Smooth muscle cell (in vitro differentiated cells): ENCODE results near the gene SPACDR. TPM values are rescaled to one million over a fixed set of nuclear protein-coding genes. Genes with fewer than 3 reads are reported as not detected.

Source experiments
- DNase-seq: peaks from one replicate; lab custom pipeline; 2025; ENCODE audit not compliant: unreplicated experiment; lab: John Stamatoyannopoulos, UW
- H2AFZ ChIP-seq: fragments of 200-600 bp; sonication (generic); 2 replicates; pipeline ENCODE4 v1.6.0; 2016; ENCODE audit warnings: antibody characterized with exemption, low read depth, mild to moderate bottlenecking
- H3F3A ChIP-seq: fragments of 200-600 bp; sonication (generic); 2 replicates; pipeline ENCODE4 v1.6.0; 2017; ENCODE audit warnings: antibody characterized with exemption, low read depth
- H3K27ac ChIP-seq: fragments of 200-600 bp; sonication (generic); 2 replicates; pipeline ENCODE4 v1.5.1; 2016; ENCODE audit warnings: low read depth, mild to moderate bottlenecking
- H3K27me3 ChIP-seq: fragments of 200-600 bp; sonication (generic); 2 replicates; pipeline ENCODE4 v1.6.1; 2016; ENCODE audit warnings: low read depth, mild to moderate bottlenecking
- H3K36me3 ChIP-seq: fragments of 200-600 bp; sonication (generic); 2 replicates; pipeline ENCODE4 v1.5.1; 2016; ENCODE audit warnings: low read depth
- H3K4me1 ChIP-seq: fragments of 200-600 bp; sonication (generic); 2 replicates; pipeline ENCODE4 v1.5.1; 2016; ENCODE audit warnings: low read depth
- H3K4me2 ChIP-seq: fragments of 200-600 bp; sonication (generic); 2 replicates; pipeline ENCODE4 v1.6.0; 2016; ENCODE audit warnings: mild to moderate bottlenecking
- H3K4me3 ChIP-seq: fragments of 200-600 bp; sonication (generic); 2 replicates; pipeline ENCODE4 v1.5.1; 2016; ENCODE audit warnings: mild to moderate bottlenecking
- H3K79me2 ChIP-seq: fragments of 200-600 bp; sonication (generic); 2 replicates; pipeline ENCODE4 v1.6.0; 2016; ENCODE audit warnings: low read depth, mild to moderate bottlenecking
- H3K9ac ChIP-seq: fragments of 200-600 bp; sonication (generic); 2 replicates; pipeline ENCODE4 v1.6.0; 2016; ENCODE audit warnings: low read depth
- H3K9me3 ChIP-seq: fragments of 200-600 bp; sonication (generic); replicated peaks from 2 replicates; pipeline ENCODE4 v1.5.1; 2016; ENCODE audit warnings: low read depth
- H4K20me1 ChIP-seq: fragments of 200-600 bp; sonication (generic); 2 replicates; pipeline ENCODE4 v1.6.0; 2016; ENCODE audit warnings: low read depth
- WGBS: methylation state at CpG from one replicate; pipeline ENCODE4 v1.1.7; 2016; ENCODE audit warnings: low lambda C conversion rate; 5-methylcytosine and 5-hydroxymethylcytosine counted together
- polyA plus RNA-seq: library from polyadenylated mRNA; unstranded; fragments of >200 nt; fragmentation: Nextera tagmentation; extraction: Ambion mirVana; gene quantifications from 2 replicates; pipeline ENCODE4 v1.2.1, GENCODE V29; 2016
- total RNA-seq: library from RNA; depleted of rRNA; stranded (reverse); fragments of >200 nt; gene quantifications from 2 replicates; pipeline ENCODE4 v1.2.3, GENCODE V29; 2014
- TF ChIP-seq, protein P1 (sequence below): fragments of 200-600 bp; sonication (generic); IDR thresholded peaks from 2 replicates; pipeline ENCODE4 v1.5.1; 2017; ENCODE audit warnings: borderline replicate concordance, mild to moderate bottlenecking, antibody characterized with exemption; ENCODE audit not compliant: insufficient read depth, poor library complexity, severe bottlenecking

The SPACDR gene
- total and polyA plus RNA-seq, 2 experiments from 2014 or later, result 0.58 TPM; not detected in 1

DNA sequence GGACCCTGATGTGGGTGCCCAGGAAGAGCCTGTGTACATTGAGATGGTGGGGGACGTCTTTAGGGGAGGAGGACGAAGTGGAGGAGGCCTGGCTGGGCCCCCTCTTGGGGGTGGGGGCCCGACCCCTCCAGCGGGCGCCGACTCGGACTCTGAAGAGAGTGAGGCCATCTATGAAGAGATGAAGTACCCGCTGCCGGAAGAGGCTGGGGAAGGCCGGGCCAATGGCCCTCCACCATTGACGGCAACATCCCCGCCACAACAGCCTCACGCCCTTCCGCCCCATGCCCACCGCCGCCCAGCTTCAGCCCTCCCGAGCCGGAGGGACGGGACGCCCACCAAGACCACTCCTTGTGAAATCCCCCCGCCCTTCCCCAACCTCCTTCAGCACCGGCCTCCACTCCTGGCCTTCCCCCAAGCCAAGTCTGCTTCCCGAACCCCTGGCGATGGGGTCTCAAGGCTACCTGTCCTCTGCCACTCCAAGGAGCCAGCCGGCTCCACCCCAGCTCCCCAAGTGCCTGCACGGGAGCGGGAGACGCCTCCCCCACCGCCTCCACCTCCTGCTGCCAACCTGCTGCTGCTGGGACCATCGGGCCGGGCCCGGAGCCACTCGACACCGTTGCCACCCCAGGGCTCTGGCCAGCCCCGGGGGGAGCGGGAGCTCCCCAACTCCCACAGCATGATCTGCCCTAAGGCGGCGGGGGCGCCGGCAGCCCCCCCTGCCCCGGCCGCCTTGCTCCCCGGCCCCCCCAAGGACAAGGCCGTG lies 24.5 kb upstream of the SPACDR start:
- H3K27me3 ChIP-seq, result peaks cover 4% of the 10 kb centered on the region
- H3K27ac ChIP-seq, result no peak overlapping the region
- H3K9ac ChIP-seq, result no peak overlapping the region
- H2AFZ ChIP-seq, result no peak overlapping the region
- H3K4me2 ChIP-seq, result no peak overlapping the region
- no peaks in the 10 kb centered on the region for H3F3A ChIP-seq
- H3K9me3 ChIP-seq, result no peaks in the 10 kb centered on the region
- H3K4me1 ChIP-seq, result peaks cover 11% of the 10 kb centered on the region
- TF ChIP-seq, protein P1, sequence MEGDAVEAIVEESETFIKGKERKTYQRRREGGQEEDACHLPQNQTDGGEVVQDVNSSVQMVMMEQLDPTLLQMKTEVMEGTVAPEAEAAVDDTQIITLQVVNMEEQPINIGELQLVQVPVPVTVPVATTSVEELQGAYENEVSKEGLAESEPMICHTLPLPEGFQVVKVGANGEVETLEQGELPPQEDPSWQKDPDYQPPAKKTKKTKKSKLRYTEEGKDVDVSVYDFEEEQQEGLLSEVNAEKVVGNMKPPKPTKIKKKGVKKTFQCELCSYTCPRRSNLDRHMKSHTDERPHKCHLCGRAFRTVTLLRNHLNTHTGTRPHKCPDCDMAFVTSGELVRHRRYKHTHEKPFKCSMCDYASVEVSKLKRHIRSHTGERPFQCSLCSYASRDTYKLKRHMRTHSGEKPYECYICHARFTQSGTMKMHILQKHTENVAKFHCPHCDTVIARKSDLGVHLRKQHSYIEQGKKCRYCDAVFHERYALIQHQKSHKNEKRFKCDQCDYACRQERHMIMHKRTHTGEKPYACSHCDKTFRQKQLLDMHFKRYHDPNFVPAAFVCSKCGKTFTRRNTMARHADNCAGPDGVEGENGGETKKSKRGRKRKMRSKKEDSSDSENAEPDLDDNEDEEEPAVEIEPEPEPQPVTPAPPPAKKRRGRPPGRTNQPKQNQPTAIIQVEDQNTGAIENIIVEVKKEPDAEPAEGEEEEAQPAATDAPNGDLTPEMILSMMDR, result no peak
- H3K36me3 ChIP-seq, result no peaks in the 10 kb centered on the region
- WGBS, result 97% methylated on average over 38 of the region's 44 CpGs
- no peak overlapping the region for H3K4me3 ChIP-seq
- H4K20me1 ChIP-seq, result no peaks in the 10 kb centered on the region
- H3K79me2 ChIP-seq, result no peaks in the 10 kb centered on the region
- no peak for DNase-seq

DNA sequence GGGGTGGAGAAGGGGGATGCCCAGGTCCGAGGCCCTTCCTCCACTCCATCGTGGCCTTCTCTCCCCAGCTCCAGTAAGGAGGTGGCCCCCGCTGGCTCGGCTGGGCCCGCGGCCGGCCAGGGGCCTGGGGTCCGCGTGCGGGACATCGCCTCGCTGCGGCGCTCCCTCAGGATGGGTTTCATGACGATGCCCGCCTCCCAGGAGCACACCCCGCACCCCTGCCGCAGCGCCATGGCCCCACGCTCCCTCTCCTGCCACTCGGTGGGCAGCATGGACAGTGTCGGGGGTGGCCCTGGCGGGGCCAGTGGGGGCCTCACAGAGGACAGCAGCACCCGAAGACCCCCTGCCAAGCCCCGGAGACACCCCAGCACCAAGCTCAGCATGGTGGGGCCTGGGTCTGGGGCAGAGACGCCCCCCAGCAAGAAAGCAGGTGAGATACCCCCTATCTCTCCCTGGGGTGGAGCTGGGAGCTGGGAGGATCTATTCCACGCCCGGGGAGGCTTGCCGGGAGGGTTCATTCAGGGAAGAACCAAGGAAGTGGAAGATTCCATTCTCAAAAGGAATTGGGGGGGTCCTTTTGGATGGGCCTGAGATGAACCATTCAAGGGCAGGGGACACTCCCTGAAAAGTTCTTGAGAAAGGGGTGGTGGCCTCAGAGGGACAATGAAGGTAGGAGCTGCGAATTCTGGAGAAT lies 22.8 kb upstream of the SPACDR start:
- Histone ChIP-seq H3K9ac (no peak overlapping the region), H3K79me2 (no peaks in the 10 kb centered on the region), H3K27ac (no peak overlapping the region), H3K4me2 (no peak overlapping the region), H3K27me3 (no peaks in the 10 kb centered on the region), H3K4me3 (no peak overlapping the region), H3K36me3 (no peaks in the 10 kb centered on the region), H3F3A (no peaks in the 10 kb centered on the region), H2AFZ (no peak overlapping the region), H4K20me1 (no peaks in the 10 kb centered on the region), H3K4me1 (peaks cover 8% of the 10 kb centered on the region), H3K9me3 (no peaks in the 10 kb centered on the region)
- no peak for DNase-seq
- 84% methylated on average over 14 of the region's 30 CpGs for WGBS
- TF ChIP-seq, protein P1, result no peak

DNA sequence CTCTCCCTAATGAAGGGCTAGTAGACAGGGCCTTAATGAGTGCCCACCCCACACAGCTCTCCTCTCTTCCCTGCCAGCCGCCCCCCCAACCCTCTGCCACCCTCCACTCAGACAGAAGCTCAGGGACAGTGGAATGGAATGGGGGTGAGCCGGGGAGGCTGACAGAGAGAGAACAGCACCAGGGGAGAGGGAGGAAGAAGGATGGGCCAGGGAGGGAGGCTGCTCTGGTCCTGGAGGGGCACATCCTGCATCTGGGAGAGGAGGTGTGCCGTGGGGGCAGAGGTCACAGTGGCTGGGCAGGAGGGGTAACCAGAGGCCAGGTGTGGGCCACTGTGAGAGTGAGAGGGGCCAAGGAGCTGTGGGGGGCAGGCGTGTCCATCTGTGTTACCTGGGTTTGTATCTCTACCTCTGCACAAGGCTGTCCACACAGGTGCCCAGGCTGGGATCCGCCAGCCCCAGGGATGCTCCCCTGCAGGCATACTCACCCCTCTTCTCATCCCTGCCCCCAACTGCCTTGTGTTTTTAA lies 22.1 kb upstream of the SPACDR start:
- WGBS, result 98% methylated on average over 5 of the region's 5 CpGs
- no peak overlapping the region for H3K27ac ChIP-seq
- no peaks in the 10 kb centered on the region for H3K79me2 ChIP-seq
- DNase-seq, result no peak
- H3K9ac ChIP-seq, result no peak overlapping the region
- TF ChIP-seq, protein P1, result no peak
- H3F3A ChIP-seq, result no peaks in the 10 kb centered on the region
- H3K9me3 ChIP-seq, result no peaks in the 10 kb centered on the region
- no peak overlapping the region for H2AFZ ChIP-seq
- no peaks in the 10 kb centered on the region for H3K36me3 ChIP-seq
- no peak overlapping the region for H3K4me3 ChIP-seq
- no peaks in the 10 kb centered on the region for H4K20me1 ChIP-seq
- H3K4me1 ChIP-seq, result peaks cover 8% of the 10 kb centered on the region
- H3K4me2 ChIP-seq, result no peak overlapping the region
- no peaks in the 10 kb centered on the region for H3K27me3 ChIP-seq
